NCI-H345 (cell line): ENCODE measurements around the gene CNTFR.

Experiments
- DNase-seq: peaks from one replicate; lab custom pipeline; 2025; lab: John Stamatoyannopoulos, UW

Gene CNTFR

DNA sequence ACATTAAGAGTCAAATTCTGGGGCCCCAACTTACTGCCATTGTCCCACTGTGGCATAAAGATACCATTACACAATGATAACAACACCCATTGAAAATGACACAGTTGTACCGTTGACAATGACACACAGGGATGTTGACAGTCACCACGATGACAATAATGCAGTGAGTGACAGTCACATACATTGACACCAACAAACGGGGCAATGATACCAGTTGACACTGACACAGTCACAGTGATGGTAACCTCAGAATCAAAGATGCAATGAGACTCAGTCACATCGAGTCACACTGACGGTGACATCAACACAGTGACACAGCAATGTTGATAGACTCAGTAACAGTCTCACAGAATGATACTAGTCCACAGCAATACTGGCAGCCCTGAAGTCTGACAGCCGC, 16.9 kb downstream of the CNTFR start:
- no peak for DNase-seq

GRCh38 chr9:34572092-34572491, 17.4 kb downstream of the CNTFR start:
- DNase-seq = no peak

GRCh38 chr9:34571481-34571810, 18.1 kb downstream of the CNTFR start:
- no peak for DNase-seq

DNA sequence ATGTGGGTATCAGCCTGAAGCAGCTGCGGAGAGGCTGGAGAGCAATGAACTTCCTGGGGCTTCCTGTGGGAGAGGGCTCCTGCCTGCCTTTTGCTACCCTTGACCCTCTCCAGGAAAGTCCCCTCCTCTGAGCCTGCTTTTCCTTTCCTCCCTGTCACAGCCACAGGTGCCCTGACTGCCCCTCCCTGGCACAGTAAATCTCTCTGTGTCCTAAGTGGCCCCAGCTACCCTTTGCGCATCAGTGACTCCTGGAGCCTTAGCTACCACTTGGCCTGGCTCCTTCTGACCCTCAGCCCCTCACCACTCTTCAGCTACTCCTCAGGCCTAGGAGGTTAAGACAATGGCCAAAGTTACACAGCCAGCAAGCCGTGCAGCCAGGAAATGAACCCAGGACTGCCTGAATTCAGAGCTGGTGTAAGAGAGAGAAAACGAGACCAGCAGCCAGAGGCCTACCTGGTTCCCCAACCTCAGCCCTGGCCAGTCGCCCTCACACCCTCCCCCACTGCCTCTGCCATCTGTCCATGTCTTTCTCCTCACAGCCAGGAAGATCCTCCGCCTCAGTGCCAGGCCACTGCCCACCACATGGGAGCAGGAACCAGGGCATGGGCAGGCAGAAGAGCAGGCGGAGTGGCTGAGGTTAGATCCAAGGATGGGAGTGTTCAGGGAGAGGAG, 18.6 kb downstream of the CNTFR start:
- DNase-seq = no peak

DNA sequence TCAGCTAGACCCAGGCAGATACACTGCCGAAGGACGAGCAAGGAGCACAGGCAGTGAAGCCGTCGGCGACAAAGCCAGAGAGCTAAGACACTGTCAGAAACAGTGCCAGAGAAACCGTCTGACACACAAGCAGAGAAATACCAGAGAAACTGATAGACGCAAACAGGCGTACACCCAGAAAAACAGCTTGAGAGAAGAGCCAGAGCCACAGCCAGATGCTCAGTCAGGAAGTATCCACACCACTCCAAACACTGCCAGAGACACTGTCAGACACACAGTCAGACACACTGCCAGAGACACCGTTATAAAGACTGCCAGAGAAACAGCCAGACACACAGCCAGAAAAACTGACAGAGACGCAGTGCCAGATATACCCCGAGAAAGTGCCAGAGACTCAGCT, 19.1 kb downstream of the CNTFR start:
- DNase-seq = no peak

GRCh38 chr9:34568774-34569173, 20.8 kb downstream of the CNTFR start:
- no peak for DNase-seq

DNA sequence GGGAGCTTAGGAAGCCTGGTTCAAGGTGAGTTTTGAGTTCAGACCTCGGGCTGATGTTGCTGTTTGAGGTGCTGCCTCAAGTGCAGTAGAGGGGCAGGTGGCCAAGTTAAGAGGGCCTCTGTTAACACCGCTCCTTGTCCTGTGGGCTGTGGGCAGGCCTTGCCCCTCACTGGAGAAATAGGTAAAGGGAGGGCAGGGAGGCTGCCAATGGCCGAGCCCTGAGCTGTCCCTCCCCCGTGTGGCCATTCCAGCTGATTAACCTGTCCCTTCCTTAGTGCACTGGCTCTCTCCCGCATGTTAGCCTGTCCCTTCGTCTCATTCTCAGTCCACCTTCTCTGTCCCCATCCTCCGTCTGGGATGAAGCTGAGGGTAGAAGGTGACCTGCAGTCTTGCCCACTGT, 21.4 kb downstream of the CNTFR start:
- no peak for DNase-seq

- no peak for DNase-seq
Observed at GRCh38 chr9:34566972-34567371, 22.6 kb downstream of the CNTFR start.

DNA sequence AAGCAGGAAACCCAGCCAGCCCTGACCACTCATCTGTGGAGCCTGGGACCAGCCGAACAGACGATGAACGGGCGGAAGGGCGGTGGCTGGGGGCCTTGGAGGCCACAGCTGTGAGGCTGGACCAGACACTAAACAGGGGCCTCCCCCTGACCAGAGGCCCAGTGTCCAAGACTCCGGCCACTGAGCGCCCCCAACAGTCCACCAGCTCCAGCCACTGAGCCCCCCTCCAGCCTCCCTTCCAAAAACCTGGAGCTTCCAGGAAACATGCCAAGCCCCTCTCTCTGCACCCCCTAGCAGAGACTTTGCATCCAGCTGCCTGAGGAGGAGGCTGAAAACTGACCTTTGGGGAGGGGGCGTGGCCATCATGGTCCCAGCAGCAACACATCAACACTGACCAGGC, 23.2 kb downstream of the CNTFR start:
- no peak for DNase-seq

- DNase-seq = no peak
Observed at GRCh38 chr9:34565856-34566255, 23.7 kb downstream of the CNTFR start.

DNA sequence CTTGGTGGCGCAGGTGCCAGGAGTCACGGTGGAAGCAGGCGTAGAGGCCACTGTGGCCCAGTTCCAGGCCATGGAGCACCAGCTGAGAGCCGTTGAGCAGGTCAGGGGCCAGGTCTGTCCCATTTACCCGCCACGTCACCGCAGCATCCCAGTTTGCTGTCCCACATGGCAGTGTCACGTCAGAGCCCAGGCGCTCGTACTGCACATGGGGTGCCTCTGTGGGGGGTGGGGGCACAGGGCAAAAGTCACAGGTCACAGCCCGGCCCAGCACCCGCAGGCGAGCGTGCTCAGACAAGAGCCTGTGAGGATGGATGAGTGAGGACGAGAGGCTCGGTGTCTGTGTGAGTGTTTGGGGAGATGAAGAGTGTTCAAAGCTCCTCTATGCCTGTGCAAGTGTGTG, 24.9 kb downstream of the CNTFR start:
- no peak for DNase-seq

DNA sequence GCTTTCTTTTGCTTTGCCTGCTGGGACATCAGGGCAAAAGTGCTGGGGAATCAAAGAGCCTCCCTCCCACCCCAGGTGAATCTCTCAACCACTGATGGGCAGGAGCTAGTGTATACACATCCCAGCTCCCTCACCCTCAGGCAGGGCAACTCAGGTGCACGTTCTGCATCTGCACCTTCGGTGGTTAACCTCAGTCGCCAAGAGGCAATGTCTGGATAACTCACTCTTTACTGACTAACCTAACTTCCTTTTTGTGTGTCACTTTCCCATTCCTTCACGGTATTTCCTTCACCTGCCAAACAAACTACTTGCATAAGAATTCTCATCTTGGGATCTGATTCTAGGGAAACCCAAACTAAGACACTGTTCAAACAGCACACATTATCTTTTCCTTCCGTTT, 26.3 kb downstream of the CNTFR start:
- DNase-seq = no peak

- DNase-seq = no peak
Observed at GRCh38 chr9:34562135-34562745, 27.3 kb downstream of the CNTFR start.

GRCh38 chr9:34560599-34561214, 28.8 kb downstream of the CNTFR start:
- no peak for DNase-seq

DNA sequence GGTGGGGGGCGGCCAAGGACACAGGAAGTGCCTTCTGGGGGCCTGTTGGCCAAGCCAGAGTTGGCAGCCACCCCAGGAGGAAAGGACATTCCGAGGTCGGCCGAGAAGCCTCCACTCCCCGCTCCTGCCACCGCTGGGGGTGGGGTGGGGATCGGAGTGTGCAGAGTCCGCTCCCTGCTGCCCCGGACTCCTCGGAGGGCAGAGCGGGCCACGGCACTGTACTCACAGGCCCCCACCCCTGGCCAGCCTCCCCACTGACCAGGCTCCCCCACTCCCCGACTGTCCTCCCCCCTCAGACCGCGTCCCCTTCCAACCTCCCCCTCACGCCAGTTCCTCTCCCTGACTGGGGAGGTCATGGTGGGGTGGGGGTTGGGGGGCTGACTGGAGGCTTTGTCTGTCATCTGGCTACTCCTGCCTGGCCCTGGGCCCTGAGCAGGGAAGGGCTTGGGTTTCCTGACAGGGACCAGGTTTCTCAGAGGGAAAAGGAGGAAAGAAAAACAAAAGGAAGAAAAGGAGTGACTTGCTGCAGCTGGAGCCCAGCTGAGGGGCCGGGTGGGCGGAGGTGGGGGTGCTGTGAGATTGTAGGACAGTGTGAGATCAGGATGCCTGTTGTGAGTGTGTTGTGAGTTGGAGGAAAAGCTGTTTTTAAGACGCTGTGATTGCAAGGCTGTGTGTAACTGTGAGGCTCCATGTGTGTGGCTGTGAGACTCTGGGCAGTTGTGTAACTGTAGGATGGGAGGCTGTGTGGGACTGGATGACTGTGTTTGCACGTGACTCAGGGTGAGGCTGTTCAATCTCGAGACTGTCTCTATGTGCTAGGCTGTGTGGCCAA, 29.7 kb downstream of the CNTFR start:
- no peak for DNase-seq

- DNase-seq = no peak
Observed at GRCh38 chr9:34558919-34559623, 30.5 kb downstream of the CNTFR start.

- DNase-seq = no peak
Observed at GRCh38 chr9:34558364-34558763, 31.2 kb downstream of the CNTFR start.

GRCh38 chr9:34557426-34558321, 31.9 kb downstream of the CNTFR start:
- no peak for DNase-seq

DNA sequence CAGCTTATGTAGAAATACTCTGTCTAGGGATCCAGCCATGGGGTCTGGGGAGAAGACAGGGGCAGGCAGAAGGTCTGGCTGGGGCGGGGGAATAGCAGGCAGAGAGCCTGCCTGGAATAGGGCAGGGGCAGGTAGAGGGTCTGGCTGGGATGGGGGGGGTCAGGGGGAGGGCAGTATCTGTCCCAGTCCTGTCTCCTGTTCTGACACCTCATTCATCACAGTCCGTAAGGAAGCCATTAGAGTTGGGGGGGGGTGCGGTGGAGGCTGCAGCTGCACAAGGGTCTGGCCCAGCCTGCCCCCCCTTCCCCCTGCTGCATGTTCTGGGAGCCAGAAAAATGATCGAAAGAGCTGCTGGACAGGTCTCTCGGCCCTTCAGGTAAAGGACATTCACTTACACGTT, 32.6 kb downstream of the CNTFR start:
- DNase-seq = no peak

DNA sequence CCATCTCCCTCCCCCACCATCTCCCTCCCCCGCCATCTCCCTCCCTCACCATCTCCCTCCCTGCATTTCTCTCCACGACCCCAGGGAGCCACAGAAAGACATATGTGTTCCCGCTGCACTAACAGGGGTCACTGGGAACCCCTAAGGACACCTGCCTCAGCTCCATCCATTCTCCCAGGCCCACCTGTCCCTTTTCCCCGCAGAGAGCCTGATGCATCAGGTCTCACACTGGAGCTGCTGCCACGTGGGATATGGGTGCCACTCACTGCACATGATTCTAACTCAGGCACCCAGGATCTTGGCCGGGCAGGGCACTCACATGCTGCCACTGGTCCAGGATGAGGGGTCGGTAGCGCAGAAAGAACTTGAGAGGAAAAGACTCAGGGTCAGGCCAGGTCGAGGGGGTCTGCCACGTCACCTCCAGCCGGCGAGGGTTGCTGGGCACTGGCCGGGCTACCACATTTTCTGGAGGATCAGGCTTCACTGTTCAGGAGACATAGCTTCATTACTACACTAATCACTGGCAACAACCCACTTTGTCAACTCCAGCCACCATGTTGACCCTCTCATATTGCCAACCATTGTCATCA, 33.5 kb downstream of the CNTFR start:
- no peak for DNase-seq

- no peak for DNase-seq
Observed at GRCh38 chr9:34555500-34555899, 34.0 kb downstream of the CNTFR start.
